ENCODE measurements around the gene IL17RD. TPM values are rescaled to one million over a fixed set of nuclear protein-coding genes. Genes with fewer than 3 reads are reported as not detected.
A peak's percentile ranks its signal among the peaks of the same experiment; 100 is the strongest.

IL17RD gene
- total RNA-seq, 1 experiment from 2014 or later, result 31.7 TPM

DNA sequence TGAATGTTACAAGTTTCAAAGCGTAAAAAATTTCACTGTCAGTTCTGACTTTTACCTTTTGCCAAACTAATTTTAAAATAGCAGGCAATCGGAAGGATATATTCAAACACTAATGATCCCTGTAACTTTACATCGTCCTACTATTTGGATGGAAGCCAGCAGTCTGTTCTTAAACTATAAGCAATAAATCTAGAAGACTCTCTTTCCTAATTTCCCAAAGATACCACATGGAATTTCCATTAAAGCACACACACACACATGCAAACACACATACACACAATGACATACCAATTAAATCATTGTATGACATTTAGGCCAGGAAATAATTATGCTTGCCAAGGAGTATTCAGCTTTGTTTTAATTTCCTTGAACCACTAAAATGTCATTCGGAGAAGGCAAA, 32.0 kb downstream of the IL17RD start:
- peaks cover 3% of the 10 kb centered on the region; the same call in 1 of the 2 replicates for H3K27me3 Mint-ChIP-seq (ENCODE audit: low read depth)
- Histone ChIP-seq H3K79me1 (ENCODE audit: insufficient read depth, low read depth, low read length, poor library complexity, severe bottlenecking) (no peaks in the 10 kb centered on the region), H4K8ac (replicated peaks; ENCODE audit: insufficient read length, low read depth, low read length) (no peak overlapping the region), H2BK5ac (ENCODE audit: insufficient read length, low read length) (no peak overlapping the region), H3T11ph (ENCODE audit: low read length) (no peak overlapping the region), H3K23me2 (ENCODE audit: insufficient read length, low read depth, low read length, poor library complexity, severe bottlenecking) (no peaks in the 10 kb centered on the region), H4K91ac (ENCODE audit: insufficient read length, low read depth, low read length) (no peak overlapping the region), H3K4me2 (ENCODE audit: insufficient read depth, insufficient read length, low read length) (no peak overlapping the region), H2BK20ac (ENCODE audit: low read depth, low read length, poor library complexity, severe bottlenecking) (no peak overlapping the region), H3K27me3 (ENCODE audit: insufficient read depth, low read length) (no peaks in the 10 kb centered on the region; the same call in 1 of the 2 replicates), H2BK120ac (ENCODE audit: low read depth, low read length, poor library complexity, severe bottlenecking) (no peak overlapping the region), H3K14ac (ENCODE audit: insufficient read depth, low read length) (no peak overlapping the region), H3K4me1 (ENCODE audit: insufficient read depth, low read length) (peaks cover 47% of the 10 kb centered on the region), H2AFZ (ENCODE audit: low read length) (no peak overlapping the region), H3K27ac (ENCODE audit: insufficient read length, low read depth, low read length) (no peak overlapping the region), H2BK12ac (ENCODE audit: insufficient read length, low read depth, low read length) (no peak overlapping the region), H4K20me1 (ENCODE audit: control insufficient read depth, insufficient read depth, insufficient read length) (no peaks in the 10 kb centered on the region), H3K18ac (ENCODE audit: insufficient read length, low read depth, low read length) (no peak overlapping the region), H3K9ac (ENCODE audit: extremely low read depth, insufficient read length, low read length) (no peak overlapping the region), H2AK5ac (ENCODE audit: insufficient read length, low read length) (no peak overlapping the region), H3K56ac (ENCODE audit: insufficient read length, low read depth, low read length) (no peak overlapping the region), H3K79me2 (ENCODE audit: insufficient read depth, low read length) (peaks cover 18% of the 10 kb centered on the region; the same call in 1 of the 2 replicates), H3K9me3 (ENCODE audit: control insufficient read depth, low read depth, low read length) (no peaks in the 10 kb centered on the region), H2BK15ac (ENCODE audit: low read depth, low read length) (no peak overlapping the region), H4K5ac (ENCODE audit: insufficient read length, low read depth, low read length) (no peak overlapping the region), H3K23ac (ENCODE audit: insufficient read length, low read depth, low read length) (no peak overlapping the region), H3K4ac (ENCODE audit: low read depth, low read length) (no peak overlapping the region)
- H3K4me1 Mint-ChIP-seq, result peaks cover 58 to 75% of the 10 kb centered on the region in 2 experiments
- no peak for DNase-seq
- no CpG with 5 or more reads among the region's 4 CpGs for WGBS (ENCODE audit: extremely low coverage, insufficient read length, low lambda C conversion rate)
- TF ChIP-seq, protein P1, sequence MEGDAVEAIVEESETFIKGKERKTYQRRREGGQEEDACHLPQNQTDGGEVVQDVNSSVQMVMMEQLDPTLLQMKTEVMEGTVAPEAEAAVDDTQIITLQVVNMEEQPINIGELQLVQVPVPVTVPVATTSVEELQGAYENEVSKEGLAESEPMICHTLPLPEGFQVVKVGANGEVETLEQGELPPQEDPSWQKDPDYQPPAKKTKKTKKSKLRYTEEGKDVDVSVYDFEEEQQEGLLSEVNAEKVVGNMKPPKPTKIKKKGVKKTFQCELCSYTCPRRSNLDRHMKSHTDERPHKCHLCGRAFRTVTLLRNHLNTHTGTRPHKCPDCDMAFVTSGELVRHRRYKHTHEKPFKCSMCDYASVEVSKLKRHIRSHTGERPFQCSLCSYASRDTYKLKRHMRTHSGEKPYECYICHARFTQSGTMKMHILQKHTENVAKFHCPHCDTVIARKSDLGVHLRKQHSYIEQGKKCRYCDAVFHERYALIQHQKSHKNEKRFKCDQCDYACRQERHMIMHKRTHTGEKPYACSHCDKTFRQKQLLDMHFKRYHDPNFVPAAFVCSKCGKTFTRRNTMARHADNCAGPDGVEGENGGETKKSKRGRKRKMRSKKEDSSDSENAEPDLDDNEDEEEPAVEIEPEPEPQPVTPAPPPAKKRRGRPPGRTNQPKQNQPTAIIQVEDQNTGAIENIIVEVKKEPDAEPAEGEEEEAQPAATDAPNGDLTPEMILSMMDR (conservative IDR thresholded peaks at IDR 0.05), result no peak
- no peak overlapping the region for H3K4me3 Mint-ChIP-seq
- H3K36me3 Mint-ChIP-seq (ENCODE audit: insufficient read depth in 1 of 3, low read depth in 3 of 3), result peaks cover 0 to 9% (median 2%) of the 10 kb centered on the region in 3 experiments; a peak in 2 of 7 replicates
- 0 out of 7 replicates have a peak overlapping the region, but pooled peaks of 1 of the 3 experiments have one; percentile 26 for H3K27ac Mint-ChIP-seq
- H3K9me3 Mint-ChIP-seq, result no peaks in the 10 kb centered on the region
